HK-2 (cell line): Measurements from ENCODE around the gene MAPK8IP2.

Experiments
- DNase-seq: peaks from one replicate; pipeline ENCODE4 v3.0.0-alpha.2; 2018; ENCODE audit not compliant: unreplicated experiment

Gene MAPK8IP2

DNA sequence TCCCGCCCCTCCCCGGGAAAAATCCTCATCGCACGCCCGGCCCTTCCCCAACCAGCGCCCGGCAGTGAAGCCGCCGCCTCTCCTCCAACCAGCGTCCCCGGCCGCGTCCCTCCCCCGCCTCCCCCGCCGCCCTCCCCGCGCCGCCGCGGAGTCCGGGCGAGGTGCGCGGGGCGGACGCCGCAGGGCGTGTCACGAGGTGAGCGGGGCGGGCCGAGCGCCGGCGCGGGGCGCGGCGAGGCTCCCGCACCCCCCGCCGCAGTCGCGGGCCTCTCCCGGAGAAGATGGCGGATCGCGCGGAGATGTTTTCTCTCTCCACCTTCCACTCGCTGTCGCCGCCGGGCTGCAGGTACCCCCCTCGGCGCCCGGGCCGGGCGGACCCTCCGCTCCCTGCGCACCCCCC, at the start of gene MAPK8IP2:
MAPK8IP2 (plus strand) TSS at position 256 of the 400 bp plus-strand sequence; CDS start at position 282, 26 bp downstream.
- DNase-seq, result no peak

DNA sequence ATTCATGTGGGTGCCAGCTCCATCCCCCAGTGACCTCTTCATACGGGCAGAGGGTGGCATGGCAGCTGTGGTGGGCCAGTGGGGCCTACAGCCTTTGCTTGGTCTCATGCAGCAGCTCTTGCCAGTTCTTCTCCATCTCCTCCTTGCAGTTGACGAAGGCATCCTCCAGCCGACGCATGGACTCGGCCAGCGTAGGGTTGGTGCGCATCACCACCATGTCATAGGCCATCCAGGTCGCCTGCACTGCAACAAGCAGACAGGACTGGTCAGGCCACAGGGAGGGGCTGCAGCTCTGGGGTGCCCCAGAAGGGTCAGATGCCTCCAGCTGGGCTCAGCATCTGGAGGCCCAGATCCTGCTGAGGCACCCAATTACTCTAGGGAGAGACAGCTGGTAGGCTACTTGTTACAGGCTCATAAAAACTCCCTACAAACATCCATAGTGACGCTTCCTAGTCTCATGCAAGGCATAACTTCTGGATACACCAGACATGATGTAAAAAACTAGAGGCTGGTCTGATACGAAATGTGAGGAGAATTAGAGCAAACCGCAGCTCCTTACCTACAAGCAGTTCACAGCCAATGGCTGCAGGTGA, 49.3 kb upstream of the MAPK8IP2 start:
- no peak for DNase-seq

DNA sequence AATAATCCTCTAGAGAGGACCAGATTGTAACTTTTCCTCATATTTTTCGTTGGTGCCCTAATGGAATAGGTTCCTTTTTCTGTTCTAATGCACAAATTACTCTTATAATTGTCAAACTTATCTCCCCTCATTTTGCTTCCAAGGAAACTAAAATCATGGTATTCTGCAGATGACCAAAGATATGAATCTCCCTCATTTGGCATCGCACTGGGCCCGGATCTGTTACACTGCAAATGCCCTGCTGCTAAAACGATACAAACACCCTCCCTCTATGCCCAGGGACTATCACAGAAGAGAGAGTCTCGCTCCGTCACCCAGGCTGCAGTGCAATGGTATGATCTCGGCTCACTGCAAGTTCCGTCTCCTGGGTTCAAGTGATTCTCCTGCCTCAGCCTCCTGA, 47.3 kb upstream of the MAPK8IP2 start:
- no peak for DNase-seq

DNA sequence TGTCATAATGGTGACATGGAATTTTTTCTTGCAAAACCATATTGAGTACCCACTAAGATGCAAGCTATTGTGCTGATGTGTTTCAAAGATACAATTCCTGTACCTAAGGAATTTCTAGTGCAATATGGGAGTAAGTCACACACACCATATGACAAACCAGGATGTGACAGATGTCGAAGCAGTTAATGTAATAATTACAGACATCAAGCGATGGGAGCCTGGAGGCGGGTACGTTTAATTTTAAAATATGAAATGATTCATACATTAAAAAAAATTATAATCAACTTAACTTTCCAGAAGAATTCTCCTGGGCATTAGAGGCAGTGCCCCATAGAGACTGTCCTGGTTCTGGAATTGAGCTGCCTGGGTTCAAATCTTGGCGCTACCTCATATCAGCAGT, 43.9 kb upstream of the MAPK8IP2 start:
- DNase-seq, result no peak

DNA sequence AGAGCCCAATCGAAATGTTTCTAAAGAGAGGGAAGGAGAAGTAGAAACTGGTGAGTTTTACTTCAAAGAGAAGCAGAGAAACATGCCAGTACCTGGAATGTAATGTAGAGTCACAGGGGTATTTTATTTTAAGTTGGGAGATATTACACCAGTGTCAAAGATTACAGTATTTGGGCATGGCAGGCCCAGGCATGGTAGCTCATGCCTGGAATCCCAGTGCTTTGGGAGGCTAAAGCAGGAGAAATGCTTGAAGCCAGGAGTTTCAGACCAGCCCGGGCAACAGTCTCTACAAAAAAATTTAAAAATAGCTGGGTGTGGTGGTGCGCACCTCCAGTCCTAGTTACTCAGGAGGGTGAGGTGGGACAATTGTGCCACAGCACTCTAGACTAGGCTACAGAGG, 40.6 kb upstream of the MAPK8IP2 start:
- DNase-seq, result no peak

DNA sequence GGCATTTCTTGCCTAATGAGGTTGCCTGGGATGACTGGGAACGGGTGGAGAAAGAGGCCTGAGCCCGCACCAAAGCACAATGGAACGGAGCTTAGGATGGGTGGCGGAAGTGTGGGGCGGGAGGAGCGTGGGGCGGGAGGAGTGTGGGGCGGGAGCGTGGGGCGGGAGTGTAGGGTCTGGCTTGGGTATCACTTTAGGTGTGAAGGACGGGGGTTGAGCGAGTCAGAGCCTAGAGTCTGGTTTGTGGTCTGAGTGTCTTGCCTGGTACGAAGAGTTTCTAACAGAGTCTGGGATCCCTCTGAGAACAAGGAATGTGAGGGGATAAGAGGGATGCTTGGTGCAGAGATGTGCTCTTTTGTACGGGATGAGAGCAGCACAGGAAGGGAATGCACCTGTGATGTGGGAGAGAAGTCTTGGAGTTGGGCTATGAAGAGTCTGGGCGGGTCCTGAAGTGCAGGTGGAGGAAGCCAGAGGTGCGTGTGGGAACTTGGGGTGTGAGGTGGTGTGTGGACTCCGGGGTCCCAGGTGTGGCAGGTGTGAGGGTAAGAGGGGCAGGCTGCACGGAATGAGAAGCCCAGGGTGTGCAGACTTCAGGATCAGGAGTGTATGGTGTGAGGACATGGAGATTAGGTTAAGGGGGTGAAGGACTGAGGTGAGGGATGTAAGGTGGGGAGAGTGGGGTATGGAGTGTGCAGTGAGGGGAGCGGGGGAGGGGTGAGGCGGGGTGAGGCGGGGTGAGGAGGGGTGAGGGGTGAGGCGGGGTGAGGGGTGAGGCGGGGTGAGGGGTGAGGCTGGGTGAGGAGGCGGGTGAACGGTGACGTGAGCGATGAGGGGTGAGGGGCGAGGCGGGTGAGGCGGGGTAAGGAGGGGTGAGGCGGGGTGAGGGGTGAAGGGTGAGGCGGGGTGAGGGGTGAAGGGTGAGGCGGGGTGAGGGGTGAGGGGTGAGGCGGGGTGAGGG, 38.9 kb upstream of the MAPK8IP2 start:
- no peak for DNase-seq

DNA sequence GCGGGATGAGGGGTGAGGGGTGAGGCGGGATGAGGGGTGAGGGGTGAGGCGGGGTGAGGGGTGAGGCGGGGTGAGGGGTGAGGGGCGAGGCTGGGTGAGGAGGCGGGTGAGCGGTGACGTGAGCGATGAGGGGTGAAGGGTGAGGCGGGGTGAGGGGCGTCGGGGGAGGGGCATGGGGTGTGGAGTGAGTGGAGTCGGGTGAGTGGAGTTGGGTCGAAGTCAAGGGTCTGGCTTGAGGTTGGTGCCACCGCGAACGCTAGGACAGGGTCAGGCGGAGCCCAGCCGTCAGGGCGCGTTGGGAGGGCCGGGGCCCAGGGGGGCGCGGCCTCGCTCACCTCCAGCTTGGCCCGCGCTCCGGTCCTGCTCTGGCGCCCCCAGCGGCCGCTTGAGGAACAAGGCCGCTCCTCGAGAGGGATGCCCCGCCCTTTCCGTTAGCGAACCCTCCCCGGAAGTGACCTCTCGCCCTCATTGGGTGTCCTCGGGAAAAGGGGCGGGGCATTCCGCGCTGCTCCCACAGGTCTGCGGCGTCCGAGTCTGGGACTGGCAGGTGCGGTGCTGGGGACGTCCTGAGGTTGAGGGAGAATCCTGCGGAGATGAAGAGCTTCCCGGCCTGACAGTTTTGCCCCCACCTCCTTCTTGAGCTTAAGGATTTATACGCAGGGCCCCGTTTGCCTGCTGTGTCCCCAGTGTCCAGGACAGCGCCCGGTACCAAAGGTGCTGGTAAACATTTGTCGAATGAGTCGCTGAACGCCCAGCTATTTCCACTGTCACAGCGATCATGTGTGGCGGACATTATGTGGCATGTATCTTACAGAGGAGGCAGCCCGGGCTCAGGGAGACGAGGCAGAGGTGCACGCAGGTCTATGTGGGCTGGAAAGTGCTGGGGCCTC, 37.8 kb upstream of the MAPK8IP2 start, which contains the start of gene SYCE3:
SYCE3 (minus strand) TSS at position 397 of the 890 bp plus-strand sequence. CDS start 6,514 bp downstream, outside the sequence.
- DNase-seq, result peak; percentile 96

DNA sequence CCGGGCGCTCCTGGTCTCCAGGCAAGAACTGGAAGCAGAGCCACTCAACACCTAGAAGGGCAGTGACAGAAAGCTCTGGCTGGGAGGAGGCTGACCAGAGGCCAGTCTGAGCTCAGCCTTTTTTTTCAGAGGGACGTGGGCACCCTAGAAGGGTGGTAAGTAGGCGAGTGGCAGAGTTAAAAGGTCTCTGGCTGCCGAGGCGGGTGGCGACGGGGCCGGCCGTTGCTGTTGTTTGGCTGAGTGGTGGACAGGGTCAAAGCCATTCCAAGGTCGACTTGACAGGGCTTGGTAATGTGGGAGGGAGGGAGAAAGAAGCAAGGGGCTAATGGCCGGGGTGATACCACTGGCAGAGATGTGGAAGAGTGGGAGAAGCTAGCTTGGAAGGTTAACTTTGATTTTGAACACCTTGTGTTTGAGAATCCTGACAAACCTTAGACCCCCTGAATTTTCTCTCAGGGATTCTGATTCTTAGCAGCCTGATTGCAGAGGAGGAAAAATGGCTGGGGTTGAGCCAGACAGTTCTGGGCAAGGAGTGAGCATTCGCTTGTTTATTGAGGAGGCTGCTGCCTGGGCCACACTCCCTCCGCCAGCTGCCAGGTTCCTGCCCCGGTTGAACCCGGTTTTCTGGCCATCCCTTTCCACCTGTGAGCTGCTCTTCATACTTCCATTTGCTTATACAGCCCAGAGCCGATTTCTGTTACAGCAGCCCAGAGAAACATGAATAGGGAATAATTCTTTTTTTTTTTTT, 37.0 kb upstream of the MAPK8IP2 start:
- no peak for DNase-seq

DNA sequence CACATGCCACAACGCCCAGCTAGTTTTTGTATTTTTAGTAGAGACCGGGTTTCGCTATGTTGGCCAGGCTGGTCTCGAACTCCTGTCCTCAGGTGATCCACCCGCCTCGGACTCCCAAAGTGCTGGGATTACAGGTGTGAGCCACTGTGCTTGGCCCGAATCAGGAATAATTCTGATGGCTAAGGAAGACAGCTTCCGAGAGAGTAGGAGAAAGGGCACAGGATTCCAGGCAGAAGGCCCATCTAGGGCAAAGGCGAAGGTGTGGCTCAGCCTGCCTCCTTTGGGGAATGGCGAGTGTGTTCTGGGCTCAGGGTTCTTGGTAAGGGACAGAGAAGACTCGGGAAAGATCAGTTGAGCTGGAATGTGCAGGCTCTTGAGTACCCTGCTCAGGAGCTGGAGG, 36.3 kb upstream of the MAPK8IP2 start:
- no peak for DNase-seq

DNA sequence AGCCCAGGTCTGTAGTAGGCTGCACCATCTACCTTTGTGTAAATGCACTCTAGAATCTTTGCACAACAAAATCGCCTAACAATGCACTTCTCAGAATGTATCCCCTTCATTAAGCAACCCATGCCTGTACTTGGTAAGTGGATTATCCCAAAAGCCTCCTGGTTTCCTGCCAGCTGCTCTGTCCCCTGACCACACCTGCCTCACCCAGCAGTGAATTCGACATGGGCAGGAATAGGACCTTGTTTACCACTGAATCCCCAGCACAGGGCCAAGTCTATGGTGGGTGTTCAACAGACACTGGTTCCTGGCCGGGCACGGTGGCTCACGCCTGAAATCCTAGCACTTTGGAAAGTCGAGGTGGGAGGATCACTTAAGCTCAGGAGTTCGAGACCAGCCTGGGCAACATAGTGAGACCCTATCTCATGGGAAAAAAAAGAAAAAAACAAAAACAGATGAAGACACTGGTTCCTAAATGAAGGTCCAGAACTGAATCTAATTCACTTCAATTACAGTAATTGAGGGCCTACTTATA, 32.8 kb upstream of the MAPK8IP2 start:
- DNase-seq, result no peak

DNA sequence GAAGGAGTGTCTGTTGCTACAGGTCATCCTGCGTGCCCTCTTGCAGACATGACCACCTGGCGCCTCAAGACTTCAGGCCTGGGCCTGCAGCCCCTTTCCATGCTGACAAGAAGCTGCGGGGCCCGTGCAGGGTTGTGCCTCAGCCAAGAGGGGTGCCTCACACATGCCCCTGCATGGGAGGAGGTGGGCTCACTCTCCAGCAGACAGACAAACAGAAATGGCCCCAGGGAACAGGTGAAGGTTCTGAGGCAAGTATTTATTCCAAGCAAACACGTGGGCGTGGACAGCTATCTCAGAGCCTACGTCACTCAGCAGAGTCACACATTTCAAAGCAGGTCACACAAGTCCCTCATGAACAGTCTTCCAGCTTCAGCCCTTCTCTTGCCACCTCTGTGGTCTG, 32.0 kb upstream of the MAPK8IP2 start:
- no peak for DNase-seq

DNA sequence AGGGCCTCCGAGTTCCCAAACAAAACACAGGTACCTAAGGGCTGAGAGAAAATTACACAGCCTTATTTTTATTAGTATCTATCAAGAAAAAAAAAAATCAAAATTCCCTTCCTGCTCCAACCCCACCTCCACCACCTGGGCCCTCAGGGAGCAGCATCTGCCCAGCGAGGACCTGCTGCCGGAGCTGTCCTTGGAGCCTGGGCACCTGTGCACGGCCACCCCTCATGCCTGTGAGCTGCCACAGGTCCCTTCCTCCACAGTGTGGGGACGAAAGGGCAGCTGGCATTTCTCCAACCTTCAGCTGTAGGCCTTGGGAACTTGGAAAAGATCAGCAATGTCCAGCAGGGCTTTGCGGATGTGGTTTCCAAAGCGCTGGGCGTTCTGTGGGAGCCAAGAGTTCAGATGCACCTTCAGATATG, 31.5 kb upstream of the MAPK8IP2 start:
- no peak for DNase-seq

DNA sequence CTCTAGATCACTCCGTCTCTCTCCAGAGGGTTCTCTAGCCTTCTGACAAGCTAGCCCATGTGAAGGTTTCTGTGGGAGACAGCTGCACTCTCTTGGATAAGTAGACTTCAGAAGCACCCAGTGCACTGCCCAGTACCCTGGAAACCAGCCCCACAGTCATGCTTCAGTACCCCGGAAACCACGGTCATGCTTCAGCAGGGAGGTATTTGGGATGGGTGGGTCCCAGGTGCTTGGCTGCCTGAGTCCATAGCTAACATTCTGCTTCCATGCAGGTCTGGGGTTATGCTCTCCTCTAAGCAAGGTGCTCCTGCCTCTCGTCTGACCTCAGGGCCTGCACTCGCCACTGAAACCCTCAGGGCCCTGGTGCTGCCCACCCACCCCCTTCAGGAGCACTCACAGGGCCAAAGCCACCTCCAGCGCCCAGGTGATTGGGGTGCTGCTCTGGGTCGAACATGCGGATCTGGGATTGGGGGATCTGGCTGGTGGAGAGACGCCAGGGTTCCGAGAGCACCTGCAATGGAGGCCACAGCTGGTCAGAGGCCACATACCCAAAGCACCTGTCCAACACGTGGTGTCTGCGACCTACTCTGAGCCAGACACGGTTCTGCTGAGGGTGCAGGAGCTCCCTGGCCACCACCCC, 30.6 kb upstream of the MAPK8IP2 start:
- DNase-seq, result peak; percentile 62

DNA sequence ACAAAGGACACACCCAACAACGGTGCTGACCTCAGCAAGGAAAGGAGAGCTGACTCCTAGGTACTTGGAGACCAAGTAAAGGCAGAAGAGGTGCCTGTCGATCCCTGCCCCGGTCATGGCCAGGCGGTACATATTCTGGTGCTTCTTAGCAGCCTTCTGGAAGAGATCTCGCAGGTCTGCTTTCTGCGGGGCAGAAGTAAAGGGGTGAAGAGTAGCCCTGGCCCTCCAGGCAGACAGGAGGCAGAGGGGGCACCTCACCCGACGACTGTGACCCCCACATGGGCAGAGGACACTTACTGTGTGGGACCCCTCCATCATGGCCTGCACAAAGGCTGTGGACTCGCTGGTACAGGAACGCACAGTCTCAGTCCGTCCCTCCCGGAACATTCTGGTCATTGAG, 29.7 kb upstream of the MAPK8IP2 start:
- DNase-seq, result no peak

DNA sequence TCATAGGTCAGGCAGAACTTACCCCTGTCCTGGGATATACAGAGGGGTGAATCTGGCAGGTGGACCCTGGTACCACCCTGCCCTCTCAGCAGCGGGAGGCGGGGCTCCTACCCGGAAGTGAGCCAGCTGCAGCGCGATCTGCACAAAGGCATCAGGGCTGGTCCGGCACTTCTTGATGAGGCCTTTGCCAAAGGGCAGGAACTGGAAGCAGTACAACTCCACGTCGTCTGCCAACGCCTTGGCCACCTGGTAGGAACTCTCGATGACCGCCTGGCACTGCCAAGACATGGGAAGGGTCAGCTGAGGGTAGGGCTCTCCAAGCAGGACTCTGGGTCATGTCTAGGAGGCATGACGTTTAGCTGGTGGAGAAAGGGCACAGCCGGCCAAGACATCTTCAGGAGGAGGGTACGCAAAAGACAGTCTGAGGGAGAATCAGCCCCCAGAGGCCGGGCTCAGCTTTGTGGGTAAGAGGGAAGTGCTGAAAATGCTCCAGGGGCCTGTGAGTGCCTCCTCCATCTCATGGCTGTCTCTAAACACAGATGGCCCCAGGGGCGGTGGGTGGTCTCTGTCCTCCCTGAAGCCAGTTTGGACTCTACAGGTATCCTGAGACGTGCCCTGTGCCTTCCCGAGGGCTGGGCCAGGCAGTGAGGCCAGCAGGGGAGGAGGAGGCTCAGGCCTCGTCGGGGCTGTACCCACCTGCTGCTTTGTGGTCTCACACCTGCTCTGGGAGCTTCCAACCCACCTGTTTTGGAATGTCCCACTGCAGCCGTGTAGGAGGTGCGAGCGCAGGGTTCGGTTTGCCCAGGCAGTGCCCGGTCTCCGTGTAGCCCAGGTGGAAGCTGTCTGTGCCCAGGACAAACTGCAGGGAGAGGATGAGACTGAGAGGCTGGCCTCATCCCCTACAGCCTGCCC, 29.1 kb upstream of the MAPK8IP2 start:
- no peak for DNase-seq

DNA sequence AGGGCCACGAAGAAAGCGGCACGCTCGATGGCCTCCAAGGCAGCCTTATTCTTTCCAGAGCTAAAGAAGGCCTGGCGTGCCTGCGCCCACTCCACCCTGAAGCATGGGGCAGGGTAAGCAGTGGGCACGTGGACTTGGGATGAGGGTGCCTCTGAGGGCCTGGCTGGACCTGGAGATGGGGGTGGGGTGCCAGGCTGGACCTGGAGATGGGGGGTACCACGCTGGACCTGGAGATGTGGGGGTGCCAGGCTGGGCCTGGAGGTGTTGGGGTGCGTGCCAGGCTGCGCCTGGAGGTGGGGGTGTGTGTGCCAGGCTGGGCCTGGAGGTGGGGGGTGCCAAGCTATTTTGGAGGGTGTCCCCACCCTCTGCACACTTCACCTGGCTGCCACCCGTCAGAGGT, 27.6 kb upstream of the MAPK8IP2 start:
- no peak for DNase-seq

DNA sequence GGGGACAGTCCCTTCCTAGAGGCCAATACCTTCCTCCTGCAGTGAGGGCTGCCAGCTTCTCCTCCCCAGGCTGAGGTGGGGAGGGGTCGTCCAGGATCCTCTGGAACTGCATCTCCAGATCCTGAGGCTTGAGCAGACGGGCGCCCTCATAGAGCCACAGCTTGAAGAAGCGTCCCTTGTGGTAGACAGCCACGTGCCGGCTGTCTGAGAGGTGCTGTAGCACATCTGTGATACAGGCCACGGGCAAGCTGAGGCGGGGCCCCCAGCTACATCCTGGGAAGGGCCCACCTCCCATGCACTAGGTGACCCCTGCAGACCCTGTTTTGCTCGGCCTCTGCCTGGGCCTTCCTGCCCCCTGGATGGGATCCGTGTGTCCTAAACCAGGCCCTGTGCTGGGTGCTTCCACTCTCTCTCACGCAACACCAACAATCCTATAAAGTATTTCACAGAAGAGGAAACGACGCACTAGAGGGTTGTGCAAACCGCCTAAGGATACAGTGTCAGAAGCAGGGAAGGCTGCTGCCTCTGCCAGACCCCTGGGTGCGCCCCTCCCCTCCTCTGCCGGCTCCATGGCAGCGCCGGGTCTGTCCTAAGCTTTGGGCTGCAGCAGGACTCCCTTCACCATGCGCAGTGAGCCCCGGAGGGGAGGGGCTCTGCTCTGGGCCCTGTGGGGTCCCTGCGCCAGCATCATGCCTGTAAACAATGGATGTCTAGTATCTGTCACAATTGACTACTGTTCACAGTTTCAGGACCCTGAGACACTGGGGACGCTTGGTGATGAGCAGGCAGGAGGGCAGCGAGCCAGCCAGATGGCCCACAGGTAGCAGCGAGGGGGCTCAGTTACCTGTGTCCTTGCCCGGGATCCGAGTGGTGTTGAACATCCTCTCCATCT, 26.9 kb upstream of the MAPK8IP2 start:
- no peak for DNase-seq

DNA sequence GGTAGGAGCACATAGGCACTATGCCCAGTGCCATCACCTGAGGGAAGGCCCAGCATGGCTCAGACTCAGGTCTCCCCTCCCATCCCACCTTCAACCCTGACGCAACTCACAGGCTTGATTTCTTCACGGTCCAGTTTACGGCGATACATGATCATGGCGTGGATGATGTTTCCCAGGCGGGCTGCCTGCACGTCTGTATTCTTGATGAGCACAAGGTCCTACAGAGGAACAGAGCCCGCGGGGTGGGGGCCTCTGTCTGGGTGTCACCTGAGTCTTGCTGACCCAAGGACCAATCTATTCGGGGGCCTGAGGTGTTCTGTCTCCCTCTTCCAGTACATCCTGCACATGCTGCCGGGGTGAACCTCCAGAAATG, 26.2 kb upstream of the MAPK8IP2 start:
- DNase-seq, result no peak
